AG10803 (cell line): ENCODE results near the gene SCUBE1.

Experiments used
- DNase-seq: peaks from one replicate; pipeline ENCODE4 v3.0.0; 2010; ENCODE audit warnings: low read depth
- H3K4me3 ChIP-seq: 2 replicates; pipeline ENCODE4 v1.5.1; 2011; ENCODE audit warnings: mild to moderate bottlenecking, low read length, control low read depth
- TF ChIP-seq, protein P1 (sequence below): conservative IDR thresholded peaks from 2 replicates; pipeline ENCODE4 v1.5.1; 2011; ENCODE audit warnings: mild to moderate bottlenecking, low read length, control low read depth, inconsistent platforms

The SCUBE1 gene

DNA sequence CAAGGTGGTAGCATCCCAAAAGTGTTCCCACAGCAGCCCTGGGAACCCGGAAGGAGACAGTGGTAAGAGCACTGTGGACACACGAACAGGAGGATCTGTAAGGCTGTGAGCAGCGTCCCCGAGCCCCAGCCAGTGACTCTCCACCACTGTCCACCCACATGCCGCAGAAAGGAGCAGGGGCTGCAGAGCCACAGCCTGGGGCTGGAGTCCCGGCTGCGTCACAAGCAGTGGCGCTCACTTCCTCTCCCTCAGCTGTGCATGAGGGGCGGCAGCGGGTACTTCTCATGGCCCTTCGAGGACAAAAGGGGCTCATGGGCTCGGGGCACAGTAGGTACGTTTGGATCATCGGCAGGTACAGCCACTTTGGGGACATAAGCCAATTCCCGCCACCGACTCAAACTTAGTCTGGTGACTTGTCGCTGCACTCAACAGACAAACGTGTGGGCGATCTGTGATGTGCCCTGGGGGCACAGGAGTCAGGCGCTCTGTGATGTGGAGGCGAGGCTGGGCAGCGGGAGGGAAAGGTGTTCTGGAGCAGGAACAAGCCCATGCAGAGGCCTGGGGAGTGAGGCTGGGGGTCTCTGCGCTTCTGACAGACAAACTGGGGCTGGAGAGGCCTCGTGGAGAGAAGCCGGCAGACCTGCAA is 68.5 kb downstream of the SCUBE1 start:
- DNase-seq = no peak
- TF ChIP-seq, protein P1, sequence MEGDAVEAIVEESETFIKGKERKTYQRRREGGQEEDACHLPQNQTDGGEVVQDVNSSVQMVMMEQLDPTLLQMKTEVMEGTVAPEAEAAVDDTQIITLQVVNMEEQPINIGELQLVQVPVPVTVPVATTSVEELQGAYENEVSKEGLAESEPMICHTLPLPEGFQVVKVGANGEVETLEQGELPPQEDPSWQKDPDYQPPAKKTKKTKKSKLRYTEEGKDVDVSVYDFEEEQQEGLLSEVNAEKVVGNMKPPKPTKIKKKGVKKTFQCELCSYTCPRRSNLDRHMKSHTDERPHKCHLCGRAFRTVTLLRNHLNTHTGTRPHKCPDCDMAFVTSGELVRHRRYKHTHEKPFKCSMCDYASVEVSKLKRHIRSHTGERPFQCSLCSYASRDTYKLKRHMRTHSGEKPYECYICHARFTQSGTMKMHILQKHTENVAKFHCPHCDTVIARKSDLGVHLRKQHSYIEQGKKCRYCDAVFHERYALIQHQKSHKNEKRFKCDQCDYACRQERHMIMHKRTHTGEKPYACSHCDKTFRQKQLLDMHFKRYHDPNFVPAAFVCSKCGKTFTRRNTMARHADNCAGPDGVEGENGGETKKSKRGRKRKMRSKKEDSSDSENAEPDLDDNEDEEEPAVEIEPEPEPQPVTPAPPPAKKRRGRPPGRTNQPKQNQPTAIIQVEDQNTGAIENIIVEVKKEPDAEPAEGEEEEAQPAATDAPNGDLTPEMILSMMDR = no peak
- H3K4me3 ChIP-seq = no peak overlapping the region

DNA sequence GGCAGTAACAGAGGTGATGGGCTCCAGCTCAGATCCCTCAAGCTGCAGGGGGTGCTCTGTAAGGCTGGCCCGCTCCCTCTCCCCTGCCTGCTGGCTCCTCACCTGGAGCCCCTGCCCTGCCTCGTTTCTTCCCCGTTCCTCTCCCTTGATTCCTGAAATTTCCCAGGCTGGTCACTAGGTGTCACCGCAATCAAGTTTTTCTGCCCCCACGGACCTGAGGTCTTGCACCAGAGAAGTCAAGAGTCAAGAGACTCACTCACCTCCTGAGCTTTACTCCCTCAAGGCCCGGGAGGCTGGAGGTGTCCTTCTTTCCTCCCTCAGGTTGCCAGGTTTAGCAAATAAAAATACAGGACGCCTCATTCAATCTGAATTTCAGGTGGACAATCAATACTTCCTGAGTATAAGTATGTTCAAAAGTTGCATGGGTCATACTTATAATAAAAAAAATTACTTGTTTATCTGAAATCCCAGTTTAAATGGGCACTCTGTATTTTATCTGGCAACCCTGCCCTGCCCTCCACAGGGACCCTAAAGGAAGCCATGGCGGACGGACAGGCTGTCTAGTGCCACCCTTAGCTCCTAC is 69.2 kb downstream of the SCUBE1 start:
- DNase-seq = peak; percentile 58
- H3K4me3 ChIP-seq = no peak overlapping the region
- TF ChIP-seq, protein P1 = peak; percentile 85

DNA sequence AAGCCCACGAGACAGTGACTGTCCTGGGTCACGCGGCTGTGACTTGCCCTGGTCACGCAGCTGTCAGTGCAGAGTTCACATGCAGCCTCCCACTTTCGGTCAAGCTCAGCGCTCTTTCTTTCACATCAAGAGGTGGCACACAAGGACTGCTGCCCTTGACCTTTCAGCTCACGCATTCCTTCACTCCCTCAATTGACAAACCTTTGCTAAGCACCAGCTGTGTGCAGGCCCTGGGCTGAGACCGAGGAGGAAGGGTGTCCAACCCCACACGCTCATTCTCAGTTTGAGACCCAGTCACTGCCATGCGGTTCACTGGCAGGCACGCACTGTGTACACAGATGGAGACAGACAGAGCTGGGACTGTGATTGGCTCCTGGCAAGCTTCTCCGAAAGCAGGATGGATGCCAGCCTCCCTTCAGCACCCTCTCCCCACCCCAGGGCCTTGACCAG is 70.3 kb downstream of the SCUBE1 start:
- no peak overlapping the region for H3K4me3 ChIP-seq
- TF ChIP-seq, protein P1 = no peak
- no peak for DNase-seq

DNA sequence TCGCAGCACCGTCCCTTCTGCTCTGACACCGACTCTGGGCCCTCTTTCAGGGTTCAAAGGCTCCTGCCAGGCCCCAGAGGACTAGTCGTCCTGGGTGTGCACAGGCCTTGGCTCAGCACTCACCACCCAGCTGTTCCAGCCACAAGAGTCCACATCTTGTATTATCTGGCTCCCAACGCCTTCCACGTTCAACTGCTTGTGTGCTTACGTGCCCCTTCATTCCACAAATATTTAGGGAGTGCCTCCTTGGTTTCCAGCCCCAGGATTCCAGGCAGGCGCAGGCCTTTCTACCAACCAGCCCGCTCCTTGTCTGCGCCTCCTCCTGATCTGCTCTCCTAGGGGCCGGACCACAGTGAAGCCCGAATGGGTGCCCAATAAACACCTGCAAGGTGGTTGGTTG is 70.9 kb downstream of the SCUBE1 start:
- DNase-seq = peak; percentile 31
- TF ChIP-seq, protein P1 = no peak
- H3K4me3 ChIP-seq = no peak overlapping the region

- TF ChIP-seq, protein P1 = no peak
- H3K4me3 ChIP-seq = no peak overlapping the region
- no peak for DNase-seq
These were observed 72.2 kb downstream of the SCUBE1 start for GRCh38 chr22:43270949-43271348.

DNA sequence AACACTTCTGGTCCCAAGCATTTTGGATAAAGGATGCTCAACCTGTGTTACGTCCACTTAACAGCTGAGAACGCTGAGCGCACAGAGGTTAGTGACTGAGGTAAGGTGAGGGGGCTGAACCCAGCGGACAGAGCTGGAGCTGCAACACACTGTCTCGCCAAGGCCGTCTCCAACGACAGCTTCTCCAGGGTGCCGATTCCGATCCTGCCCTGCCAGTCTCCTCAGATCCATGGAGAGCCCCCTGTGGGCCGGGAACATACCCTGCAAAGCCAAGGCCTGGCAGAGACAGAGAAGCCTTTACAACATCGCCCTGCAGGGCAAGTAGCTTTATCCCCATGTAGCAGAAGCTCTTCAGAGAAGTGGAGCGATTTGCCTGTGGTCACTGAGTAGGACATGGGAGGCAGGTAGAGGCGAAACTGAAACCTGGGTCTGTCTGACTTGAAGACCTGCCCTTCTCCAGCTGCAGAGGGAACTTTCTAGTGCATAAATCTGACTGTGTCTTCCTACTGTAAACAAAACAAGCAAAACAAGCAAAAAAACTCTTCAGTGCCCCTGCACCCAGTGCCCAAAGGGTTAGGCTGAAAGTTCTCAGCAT is 72.8 kb downstream of the SCUBE1 start:
- H3K4me3 ChIP-seq = no peak overlapping the region
- TF ChIP-seq, protein P1 = peak; percentile 27
- no peak for DNase-seq

DNA sequence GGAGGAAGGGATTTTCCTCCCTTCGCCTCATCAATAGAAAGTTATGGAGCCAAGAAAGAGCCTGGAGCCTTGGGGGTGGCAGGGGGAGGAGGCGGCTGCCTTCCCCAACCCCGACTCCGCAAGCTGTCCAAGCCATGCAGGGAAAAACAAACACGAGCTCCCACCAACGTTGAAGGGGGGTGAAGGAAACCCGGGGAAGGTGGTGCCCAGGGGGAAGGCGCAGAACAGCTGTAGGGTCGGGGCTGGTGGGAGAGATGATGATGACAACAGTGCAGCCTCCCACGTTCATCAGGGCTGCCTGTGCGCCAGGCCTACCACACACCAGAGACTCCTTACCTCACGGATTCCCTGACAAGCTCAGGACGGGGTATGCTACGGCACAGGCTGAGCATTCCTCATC is 73.5 kb downstream of the SCUBE1 start:
- no peak for DNase-seq
- TF ChIP-seq, protein P1 = no peak

More for the DNA sequence above, 73.5 kb downstream of the SCUBE1 start:
- H3K4me3 ChIP-seq = no peak overlapping the region
